NCI-H2227 treated with DMSO at 0.1 percent for 48 hours (cell line): ENCODE results near the gene TFR2.

Experiments used
- DNase-seq: peaks from one replicate; lab custom pipeline; 2025; lab: John Stamatoyannopoulos, UW

TFR2 gene

DNA sequence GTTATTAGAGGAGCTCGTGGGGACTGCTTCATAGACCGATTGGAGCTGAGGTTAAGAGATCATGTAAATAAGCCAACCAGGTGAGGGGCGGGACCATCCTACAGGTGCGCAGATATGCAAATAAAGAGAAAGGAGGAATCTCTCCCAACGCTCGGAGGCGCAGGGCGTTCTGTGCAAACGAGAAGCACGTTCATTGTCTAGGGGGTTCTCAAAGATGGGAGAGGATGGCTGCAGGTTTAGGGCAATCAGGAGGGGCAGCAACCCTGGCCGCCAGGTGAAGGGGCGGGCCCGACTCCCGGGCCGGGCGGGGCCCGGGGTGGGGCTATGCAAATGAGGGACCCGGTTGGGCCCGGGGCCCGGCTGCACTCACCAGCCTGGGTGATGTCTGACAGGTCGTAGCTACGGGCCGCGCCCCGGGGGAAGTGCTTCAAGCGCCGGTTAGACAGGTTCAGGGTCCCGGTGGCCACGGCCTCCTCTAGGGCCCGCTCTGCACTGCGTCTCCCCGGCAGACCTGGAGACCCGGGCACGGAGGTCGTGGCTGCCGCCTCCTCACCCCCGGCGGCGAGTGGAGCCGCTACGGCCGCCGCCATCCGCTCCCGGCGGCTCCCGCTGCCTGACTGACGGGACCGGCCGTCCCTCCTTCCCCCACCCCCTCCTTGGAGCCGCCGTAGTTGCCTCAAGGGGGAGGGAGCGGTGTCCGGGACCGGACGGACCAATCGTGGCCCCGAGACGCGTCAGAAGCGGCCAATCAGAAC lies 55.7 kb downstream of the TFR2 start, which contains the start of gene LRCH4:
TSS of gene LRCH4 (minus strand) at position 619 of the 755 bp plus-strand sequence. CDS start at position 590, 29 bp downstream.
- no peak for DNase-seq

GRCh38 chr7:100584683-100585510 lies 56.5 kb downstream of the TFR2 start:
- peak; percentile 27 for DNase-seq

DNA sequence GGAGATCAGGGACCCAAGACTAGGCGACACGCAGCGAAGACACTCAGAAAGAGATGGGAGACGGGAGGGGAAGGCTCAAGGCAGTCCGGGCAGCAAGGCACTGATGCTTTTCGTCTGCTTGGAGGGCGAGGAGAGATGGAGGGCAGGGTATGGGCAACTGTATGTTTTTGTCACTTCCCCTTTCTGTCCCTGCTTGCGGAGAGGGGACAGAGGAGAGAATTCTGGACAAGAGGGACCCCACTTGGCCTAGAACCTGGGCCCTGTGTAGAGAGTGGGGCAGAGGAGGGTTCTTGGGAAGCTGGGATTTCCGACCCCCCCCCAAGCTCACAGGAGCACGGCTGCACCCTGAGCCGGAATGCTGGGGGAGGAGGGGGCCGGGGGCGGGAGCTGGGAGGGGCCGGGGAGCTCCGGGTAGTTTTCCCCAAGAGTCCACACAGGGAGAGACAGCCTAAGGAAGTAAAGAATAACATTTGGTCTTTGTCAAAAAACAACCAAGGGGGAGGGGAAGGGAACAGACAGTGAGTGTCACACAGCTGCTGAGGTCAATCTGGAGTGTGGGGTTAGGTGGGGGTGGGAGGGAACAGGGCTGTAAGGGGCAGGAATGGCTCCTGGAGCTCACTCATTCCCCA lies 57.2 kb downstream of the TFR2 start:
- peak; percentile 45 for DNase-seq

GRCh38 chr7:100583132-100584053 lies 58.0 kb downstream of the TFR2 start:
- peak; percentile 34 for DNase-seq

- no peak for DNase-seq
Observed at GRCh38 chr7:100582650-100583049, 58.7 kb downstream of the TFR2 start.

GRCh38 chr7:100582041-100582579 lies 59.2 kb downstream of the TFR2 start:
- DNase-seq, result no peak

- no peak for DNase-seq
Observed at GRCh38 chr7:100580466-100581283, 60.7 kb downstream of the TFR2 start.

- no peak for DNase-seq
Observed at GRCh38 chr7:100578246-100579183, 62.8 kb downstream of the TFR2 start.

DNA sequence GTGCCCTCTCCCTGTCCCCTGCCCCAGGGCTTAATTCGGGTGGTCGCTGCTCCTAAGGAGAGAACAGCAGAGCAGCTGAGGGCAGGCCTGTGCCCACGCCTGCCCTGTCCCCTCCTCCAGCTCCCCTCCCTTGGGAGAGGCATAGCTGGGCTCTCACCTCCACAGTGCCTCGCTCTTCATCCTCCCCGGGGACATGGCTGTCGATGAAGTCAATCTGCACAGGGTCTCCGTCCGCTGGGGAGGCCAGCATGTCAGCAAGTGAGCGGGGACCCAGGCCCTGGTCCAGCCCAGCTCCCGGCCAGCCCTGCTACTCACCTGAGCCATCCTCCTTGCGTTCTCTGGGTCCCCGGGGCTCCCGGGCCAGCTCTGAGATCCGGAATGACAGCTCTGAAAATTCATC lies 63.8 kb downstream of the TFR2 start:
- no peak for DNase-seq

DNA sequence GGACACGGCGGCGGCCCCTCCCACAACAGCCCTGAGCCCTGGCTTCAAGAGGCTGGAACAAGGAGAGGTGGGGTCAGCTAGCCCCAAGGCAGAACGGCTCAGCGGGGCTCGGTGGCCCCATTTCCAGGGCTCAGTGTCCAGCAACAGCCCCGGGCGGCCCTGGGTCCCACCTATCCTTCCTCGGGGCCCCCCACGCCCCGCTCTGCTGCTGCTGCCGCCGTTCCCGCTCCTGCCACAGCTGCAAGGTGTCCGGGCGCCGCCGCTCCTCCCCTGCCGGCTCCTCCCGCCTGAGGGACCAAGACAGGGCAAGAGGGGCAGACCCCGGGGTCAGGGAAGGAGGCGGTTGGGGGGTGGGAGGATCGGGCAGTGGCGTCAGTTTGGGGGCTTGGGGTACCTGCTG lies 64.2 kb downstream of the TFR2 start:
- no peak for DNase-seq

DNA sequence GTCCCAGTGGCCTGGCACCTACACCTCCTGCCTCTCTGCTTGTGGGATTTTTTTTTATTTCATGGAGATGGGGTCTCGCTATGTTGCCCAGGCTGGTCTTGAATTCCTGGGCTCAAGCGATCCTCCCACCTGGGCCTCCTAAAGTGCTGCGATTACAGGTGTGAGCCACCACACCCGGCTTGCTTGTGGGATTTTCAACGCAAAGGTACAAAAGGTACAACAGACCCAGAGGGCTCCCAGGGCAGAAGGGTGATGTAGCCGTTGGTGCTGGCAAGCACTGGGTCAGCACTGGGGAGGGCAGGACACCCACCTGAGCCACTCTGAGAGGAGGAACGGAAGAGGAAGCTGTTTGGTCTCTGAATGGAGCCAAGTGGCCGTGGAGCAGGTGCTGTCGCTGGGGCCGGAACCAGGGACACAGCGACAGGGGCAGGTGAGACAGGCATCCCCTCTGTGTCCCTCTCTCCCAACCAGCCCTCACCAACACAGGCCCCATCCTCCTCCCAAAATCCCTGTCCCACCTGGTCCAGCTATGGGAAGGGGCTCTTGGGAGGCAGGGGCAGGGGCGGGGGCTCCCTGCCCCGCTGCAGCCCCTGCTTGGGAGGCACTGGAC lies 64.9 kb downstream of the TFR2 start:
- DNase-seq, result no peak

GRCh38 chr7:100575746-100576383 lies 65.5 kb downstream of the TFR2 start:
- no peak for DNase-seq

- DNase-seq, result no peak
Observed at GRCh38 chr7:100575206-100575631, 66.1 kb downstream of the TFR2 start.

- no peak for DNase-seq
Observed at GRCh38 chr7:100574362-100575205, 66.8 kb downstream of the TFR2 start.

DNA sequence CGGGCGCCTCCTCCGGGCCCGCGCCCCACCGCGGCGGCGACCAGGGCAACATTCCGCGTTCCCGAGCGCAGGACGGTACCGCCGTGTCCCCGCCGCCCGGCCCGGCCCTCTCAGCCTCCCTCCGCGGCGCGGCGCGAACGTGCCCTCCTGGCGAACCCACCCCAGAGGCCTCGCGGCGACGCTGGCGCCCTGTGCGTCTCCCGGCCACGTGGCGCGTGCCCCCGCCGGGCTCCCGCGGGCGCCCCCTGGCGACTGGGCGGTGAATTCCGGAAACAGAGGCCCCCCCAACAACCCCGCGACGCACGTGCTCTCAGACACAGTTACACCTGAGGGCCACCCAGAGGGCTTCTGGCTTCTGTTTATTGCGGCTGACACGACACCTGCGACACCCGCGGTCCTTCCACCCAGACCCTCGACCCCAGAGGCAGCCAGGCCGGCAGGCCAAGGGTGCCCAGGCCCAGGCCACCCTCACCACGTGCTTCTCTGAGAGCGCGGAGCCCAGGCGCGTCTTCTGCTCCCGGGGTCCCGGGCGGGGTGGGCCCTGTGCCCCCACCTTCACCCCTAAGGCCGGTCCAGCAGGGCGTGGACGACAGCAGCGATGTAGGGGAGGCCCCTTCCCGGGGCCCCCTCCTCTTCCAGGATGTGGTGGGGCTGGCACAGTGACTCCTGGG lies 67.5 kb downstream of the TFR2 start, which contains the start of gene SAP25:
TSS of gene SAP25 (minus strand) at position 210 of the 671 bp plus-strand sequence. CDS start at position 52, 158 bp downstream.
- no peak for DNase-seq

GRCh38 chr7:100572949-100573675 lies 68.2 kb downstream of the TFR2 start:
- no peak for DNase-seq
